Heart right ventricle (tissue), 16 donors: ENCODE data around the gene STUM. TPM values are rescaled to one million over a fixed set of nuclear protein-coding genes. Genes with fewer than 3 reads are reported as not detected.

Experiments
- ATAC-seq, 8 donors: fragments of 200-7000 bp; cut with Tn5 transposase; one replicate each; pipeline ENCODE4 v1.9.1; 2020; ENCODE audit warnings: mild to moderate bottlenecking in 8 of 8, moderate library complexity in 8 of 8, moderate number of reproducible peaks in 1 of 8
- DNase-seq, 2 donors: peaks; one replicate each; pipeline ENCODE4 v3.0.0-alpha.2; 2020
- H3K27ac ChIP-seq, 10 donors: fragments of 200-600 bp; sonication (generic) in 2 of 10; one replicate each; pipeline versions ENCODE4 v1.5.0 to v1.8.0; 2020 to 2022; ENCODE audit warnings: mild to moderate bottlenecking in 3 of 10
- H3K27me3 ChIP-seq, 7 donors: fragments of 200-600 bp; one replicate each; pipeline ENCODE4 v1.8.0; 2021 to 2022; ENCODE audit warnings: mild to moderate bottlenecking in 2 of 7
- H3K36me3 ChIP-seq, 9 donors: fragments of 200-600 bp; sonication (generic) in 1 of 9; one replicate each; pipeline versions ENCODE4 v1.5.0 to v1.8.0; 2020 to 2022; ENCODE audit warnings: mild to moderate bottlenecking in 2 of 9
- H3K4me1 ChIP-seq, 9 donors: fragments of 200-600 bp; sonication (generic) in 1 of 9; one replicate each; pipeline versions ENCODE4 v1.5.0 to v1.8.0; 2020 to 2022; ENCODE audit warnings: mild to moderate bottlenecking in 4 of 9
- H3K4me3 ChIP-seq, 10 donors: fragments of 200-600 bp; sonication (generic) in 2 of 10; one replicate each; pipeline versions ENCODE4 v1.5.0 to v1.8.0; 2020 to 2022; ENCODE audit warnings: mild to moderate bottlenecking in 7 of 10, moderate library complexity in 2 of 10
- H3K9me3 ChIP-seq, 11 donors: fragments of 200-600 bp in 10 of 11; sonication (generic) in 2 of 11; one replicate each; pipeline versions ENCODE4 v1.5.0 to v1.8.0; 2013 to 2022; ENCODE audit warnings: mild to moderate bottlenecking in 2 of 11, control low read depth in 1 of 11, moderate library complexity in 1 of 11
- WGBS, 2 donors: extraction: QIAGEN DNeasy Blood & Tissue Kit; methylation state at CpG; one replicate each; pipeline ENCODE4 v1.1.7; 2013; ENCODE audit warnings: inconsistent platforms in 1 of 2; 5-methylcytosine and 5-hydroxymethylcytosine counted together
- intact Hi-C, 10 donors: fragments of 100-400 bp; cut with DNase I; formaldehyde crosslinking; loops; one replicate each; pipeline versions ENCODE4 v1.11.1 to v1.14.2; 2022
- polyA plus RNA-seq, 2 donors: library from polyadenylated mRNA; stranded (reverse); fragments of 200-250 nt; gene quantifications; one replicate each; pipeline ENCODE4 v1.2.3, GENCODE V29; 2013
- total RNA-seq, 10 donors: library from RNA; stranded (reverse); fragmentation: NEBNext Ultra II Directional in 3 of 10; extraction: Animal tissue kit (Norgen Biotek cat#: 25700) in 3 of 10; gene quantifications; one replicate each; pipeline versions ENCODE4 v1.2.1 to v1.2.4, GENCODE V29; 2021 to 2023
- TF ChIP-seq, protein P1 (sequence below), 9 donors: fragments of 200-600 bp; sonication (generic) in 2 of 9; IDR thresholded peaks; one replicate each; pipeline versions ENCODE4 v1.5.0 to v1.8.0; 2021 to 2022; ENCODE audit warnings: antibody characterized with exemption in 9 of 9, mild to moderate bottlenecking in 5 of 9, moderate library complexity in 1 of 9
- donor health status: Arrhythmogenic right ventricular cardiomyopathy.
- donor health status: ischemic (EF 13 %, LVEDD 7.1; RV severe dilation, severe dysfunction).
- donor health status: healthy with polysubstance abuse.
- donor health status: DM: no; HTN: yes; CAD: no.
- donor health status: DM: no; HTN: no; CAD: no.
- donor health status: ischemic (EF 25% LVEDD 6.9; RV normal size, moderate dysfunction).
- donor health status: ischemic (EF 25% LVEDD 5.7; RV mildly dilated, moderate dysfunction).
- donor health status: healthy.
- donor health status: DM: yes; HTN: yes; CAD: no.
- donor health status: Ischemic cardiomyopathy.
- donor health status: ischemic (EF 35%, LVEDD 5.7; RV mildly dilated, moderate dysfunction).
- donor health status: nonischemic (EF 11% LVEDD 7.7; RV severe dilation, severe dysfunction).
- donor health status: DM: yes; HTN: yes; CAD: no.
- donor health status: PGD.
- donor health status: ischemic (EF 29% LVEDD 5.4; RV normal size, mild dysfunction).
- donor health status: nonischemic (EF 23%, LVEDD 6.1; RV moderate dilation, normal function).

STUM gene
- total and polyA plus RNA-seq, 12 donors = 0.36 to 2.8 (median 0.94) TPM

DNA sequence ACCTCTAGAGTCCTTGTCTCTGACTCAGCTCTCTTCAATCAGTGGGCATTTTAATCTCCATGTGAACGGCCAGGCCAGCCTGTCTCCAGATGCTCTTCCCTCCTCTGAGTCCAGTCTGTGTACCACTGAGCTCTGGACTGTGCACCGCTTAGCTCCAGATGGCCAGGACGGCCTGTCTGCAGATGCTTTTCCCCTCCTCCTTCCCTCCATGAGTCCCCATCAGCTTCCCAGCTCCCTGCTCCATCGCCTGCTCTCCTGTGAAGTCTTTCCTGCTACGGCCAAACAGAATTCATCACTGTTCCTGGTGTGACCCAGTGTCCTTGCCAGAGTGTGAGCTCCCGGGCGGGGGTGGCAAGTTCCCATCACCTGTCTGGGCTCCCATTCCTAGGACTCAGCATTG is 42.0 kb downstream of the STUM start:
- TF ChIP-seq, protein P1, sequence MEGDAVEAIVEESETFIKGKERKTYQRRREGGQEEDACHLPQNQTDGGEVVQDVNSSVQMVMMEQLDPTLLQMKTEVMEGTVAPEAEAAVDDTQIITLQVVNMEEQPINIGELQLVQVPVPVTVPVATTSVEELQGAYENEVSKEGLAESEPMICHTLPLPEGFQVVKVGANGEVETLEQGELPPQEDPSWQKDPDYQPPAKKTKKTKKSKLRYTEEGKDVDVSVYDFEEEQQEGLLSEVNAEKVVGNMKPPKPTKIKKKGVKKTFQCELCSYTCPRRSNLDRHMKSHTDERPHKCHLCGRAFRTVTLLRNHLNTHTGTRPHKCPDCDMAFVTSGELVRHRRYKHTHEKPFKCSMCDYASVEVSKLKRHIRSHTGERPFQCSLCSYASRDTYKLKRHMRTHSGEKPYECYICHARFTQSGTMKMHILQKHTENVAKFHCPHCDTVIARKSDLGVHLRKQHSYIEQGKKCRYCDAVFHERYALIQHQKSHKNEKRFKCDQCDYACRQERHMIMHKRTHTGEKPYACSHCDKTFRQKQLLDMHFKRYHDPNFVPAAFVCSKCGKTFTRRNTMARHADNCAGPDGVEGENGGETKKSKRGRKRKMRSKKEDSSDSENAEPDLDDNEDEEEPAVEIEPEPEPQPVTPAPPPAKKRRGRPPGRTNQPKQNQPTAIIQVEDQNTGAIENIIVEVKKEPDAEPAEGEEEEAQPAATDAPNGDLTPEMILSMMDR (IDR thresholded peaks at IDR 0.05) = no peak
- Histone ChIP-seq H3K27me3 (no peaks in the 10 kb centered on the region), H3K27ac (no peak overlapping the region), H3K4me3 (no peak overlapping the region), H3K4me1 (peaks cover 0 to 16% (median 0%) of the 10 kb centered on the region in 9 donors), H3K9me3 (peaks cover 0 to 8% (median 2%) of the 10 kb centered on the region in 11 donors), H3K36me3 (no peaks in the 10 kb centered on the region)
- ATAC-seq (no peak), DNase-seq (no peak)
- 92% methylated on average over 7 of the region's 7 CpGs for whole genome bisulfite sequencing, 2 donors
- intact Hi-C loops = no loop called here

DNA sequence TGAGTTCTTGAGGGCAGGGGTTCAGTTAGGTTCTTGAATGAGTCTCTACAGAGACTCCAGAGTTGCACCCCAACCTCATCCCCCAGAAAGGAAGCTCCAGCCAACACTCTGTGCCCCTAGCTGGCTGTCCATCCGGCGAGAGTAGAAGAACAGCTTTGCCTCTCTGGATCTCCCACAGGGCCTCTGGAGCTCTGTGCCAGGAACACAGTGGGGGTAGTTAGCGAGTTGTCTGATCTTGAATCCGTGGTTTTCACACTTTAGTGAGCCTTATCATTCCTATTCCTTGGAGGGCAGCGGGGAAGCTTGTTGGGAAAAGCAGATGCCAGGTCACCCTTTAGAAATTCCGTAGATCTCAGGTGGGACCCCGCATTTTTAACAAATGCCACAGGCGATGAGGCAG is 45.0 kb downstream of the STUM start:
- Histone ChIP-seq H3K27ac (no peak overlapping the region), H3K27me3 (no peaks in the 10 kb centered on the region), H3K4me1 (peaks cover 0 to 10% (median 0%) of the 10 kb centered on the region in 9 donors), H3K36me3 (no peaks in the 10 kb centered on the region), H3K9me3 (peaks cover 0 to 12% (median 5%) of the 10 kb centered on the region in 11 donors), H3K4me3 (no peak overlapping the region)
- TF ChIP-seq, protein P1 (IDR thresholded peaks at IDR 0.05) = no peak
- intact Hi-C loops = no loop called here
- ATAC-seq = no peak
- 77% methylated on average over 8 of the region's 8 CpGs for WGBS, 2 donors
- no peak for DNase-seq

DNA sequence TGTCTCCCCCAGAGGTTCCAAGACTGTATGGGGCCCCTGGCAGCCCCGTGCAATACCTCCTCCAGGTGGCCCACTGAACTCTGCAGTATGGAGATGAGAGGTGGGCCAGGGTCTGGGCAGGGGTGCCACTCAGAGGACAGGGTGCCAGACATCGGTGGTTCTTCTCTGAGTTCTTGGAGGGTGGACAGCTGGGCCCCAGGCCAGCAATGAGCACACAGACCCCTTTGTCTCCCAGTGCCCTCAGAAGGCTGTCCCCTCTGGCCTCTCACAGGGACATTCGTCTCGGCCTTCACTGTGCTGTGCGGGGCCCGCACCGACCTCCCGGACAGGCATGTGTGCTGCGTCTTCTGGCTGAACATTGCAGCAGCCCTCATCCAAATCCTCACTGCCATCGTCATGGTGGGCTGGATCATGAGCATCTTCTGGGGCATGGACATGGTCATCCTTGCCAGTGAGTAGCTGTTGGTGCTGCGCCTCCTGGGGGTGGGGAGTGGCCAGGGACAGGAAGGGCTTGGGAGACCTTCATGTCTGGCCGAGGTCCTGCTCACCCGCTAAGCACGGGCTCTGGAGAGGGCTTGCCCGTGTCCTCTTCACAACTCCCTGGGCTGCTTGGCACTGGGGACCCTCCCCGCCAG is 48.1 kb downstream of the STUM start:
- ATAC-seq (no peak), DNase-seq (no peak)
- Histone ChIP-seq H3K36me3 (no peaks in the 10 kb centered on the region), H3K4me1 (no peaks in the 10 kb centered on the region), H3K9me3 (peaks cover 0 to 12% (median 5%) of the 10 kb centered on the region in 11 donors), H3K27me3 (no peaks in the 10 kb centered on the region), H3K27ac (no peak overlapping the region), H3K4me3 (no peak overlapping the region)
- intact Hi-C loops = no loop called here
- 87 to 88% methylated on average over 16 of the region's 16 CpGs for WGBS, 2 donors
- TF ChIP-seq, protein P1 (IDR thresholded peaks at IDR 0.05) = no peak

DNA sequence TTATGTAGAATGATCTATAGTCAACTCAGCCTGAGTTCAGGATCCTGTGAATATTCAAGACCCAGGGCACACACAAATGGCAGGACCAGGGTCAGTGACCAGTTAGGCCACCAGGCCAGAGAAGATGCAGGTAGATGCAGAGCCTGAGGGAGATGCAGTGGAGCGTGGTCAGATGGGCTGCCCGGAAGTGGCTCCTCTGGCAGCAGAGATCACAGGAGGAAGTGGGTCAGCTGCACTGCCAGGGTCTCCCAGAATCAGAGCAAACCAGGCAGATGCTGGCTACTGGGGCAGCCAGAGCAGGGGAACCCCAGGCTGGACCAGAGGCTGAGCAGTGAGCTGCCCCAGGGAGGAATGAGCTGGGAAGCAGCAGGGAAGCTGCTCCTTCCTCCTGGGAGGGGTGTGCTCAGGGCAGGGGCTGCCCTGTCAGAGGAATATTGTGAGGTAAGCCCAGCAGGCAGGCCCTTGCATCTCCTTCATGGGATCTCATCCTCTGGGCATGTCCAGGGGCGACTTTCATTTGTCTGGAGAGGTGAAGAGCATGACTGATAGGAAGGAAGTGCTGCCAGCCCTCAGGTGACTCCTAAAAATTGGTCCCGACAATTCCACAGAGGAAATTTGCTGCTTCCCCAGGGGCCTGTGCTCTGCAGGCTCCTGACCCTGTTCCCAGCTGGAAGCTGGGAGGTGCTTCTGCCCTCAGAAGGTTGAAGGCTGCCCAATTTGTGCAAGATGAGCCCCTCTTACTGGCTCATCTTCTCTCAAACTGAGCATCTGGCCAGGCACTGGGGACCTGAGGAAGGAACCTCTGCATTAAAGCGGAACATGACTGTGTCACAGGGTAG is 49.3 kb downstream of the STUM start:
- peaks cover 0 to 11% (median 8%) of the 10 kb centered on the region in 9 donors for H3K4me1 ChIP-seq
- 80 to 90% methylated on average over 5 of the region's 5 CpGs for WGBS, 2 donors
- H3K36me3 ChIP-seq = no peaks in the 10 kb centered on the region
- H3K9me3 ChIP-seq = peaks cover 0 to 12% (median 5%) of the 10 kb centered on the region in 11 donors
- no peak for DNase-seq
- TF ChIP-seq, protein P1 (IDR thresholded peaks at IDR 0.05) = no peak
- intact Hi-C loops = no loop called here
- no peak overlapping the region for H3K27ac ChIP-seq
- ATAC-seq = no peak
- no peak overlapping the region for H3K4me3 ChIP-seq
- no peaks in the 10 kb centered on the region for H3K27me3 ChIP-seq
